GM18505 (cell line): Measurements from ENCODE around the gene CFAP210.
"Not testable (repeated sequence)": the region's sequence is repeated elsewhere in the genome, so short reads cannot be mapped to it uniquely, and the experiment has no call there.

Source experiments
- ATAC-seq: cut with Tn5 transposase; IDR thresholded peaks from one replicate; pipeline ENCODE4 v1.9.1; 2021; ENCODE audit not compliant: unreplicated experiment
- POLR2A ChIP-seq: IDR thresholded peaks from 4 replicates; pipeline ENCODE4 v1.6.1; 2011; ENCODE audit warnings: borderline replicate concordance; ENCODE audit not compliant: insufficient read depth, insufficient read length; ENCODE audit errors: extremely low read depth

Gene CFAP210

GRCh38 chr2:169599568-169599967 is 94.6 kb downstream of the CFAP210 start:
- TF ChIP-seq POLR2A, result no peak
- no peak for ATAC-seq

- no peak for TF ChIP-seq POLR2A
- no peak for ATAC-seq
These were observed 95.2 kb downstream of the CFAP210 start for GRCh38 chr2:169598982-169599381.

GRCh38 chr2:169596546-169596945 is 97.7 kb downstream of the CFAP210 start:
- not testable (repeated sequence) for ATAC-seq
